Testis (tissue), 3 donors: ENCODE data around the gene ANKRD33B. TPM values are rescaled to one million over a fixed set of nuclear protein-coding genes. Genes with fewer than 3 reads are reported as not detected.
"Not testable (repeated sequence)": the region's sequence is repeated elsewhere in the genome, so short reads cannot be mapped to it uniquely, and the experiment has no call there.

ENCODE experiments used
- DNase-seq: peaks from one replicate; pipeline ENCODE4 v3.0.0-alpha.2; 2019
- H3K27ac ChIP-seq, 2 donors: fragments of 200-600 bp; sonication (generic); one replicate each; pipeline ENCODE4 v1.5.1; 2019
- H3K27me3 ChIP-seq: fragments of 200-600 bp; sonication (generic); one replicate; pipeline ENCODE4 v1.5.1; 2019
- H3K36me3 ChIP-seq: fragments of 200-600 bp; sonication (generic); one replicate; pipeline ENCODE4 v1.5.1; 2017; ENCODE audit warnings: low read depth; ENCODE audit errors: missing control alignments
- H3K4me1 ChIP-seq: fragments of 200-600 bp; sonication (generic); one replicate; pipeline ENCODE4 v1.5.1; 2019
- H3K4me3 ChIP-seq, 2 donors: fragments of 200-600 bp; sonication (generic); one replicate each; pipeline ENCODE4 v1.5.1; 2017 to 2019
- H3K9me3 ChIP-seq: fragments of 200-600 bp; sonication (generic); one replicate; pipeline ENCODE4 v1.5.1; 2017
- POLR2A ChIP-seq: fragments of 450-650 bp; IDR thresholded peaks from one replicate; pipeline ENCODE4 v1.6.1; 2017; ENCODE audit warnings: antibody characterized with exemption, mild to moderate bottlenecking, moderate library complexity
- WGBS, 2 donors: methylation state at CpG; one replicate each; pipeline ENCODE4 v1.1.5; 2018; 5-methylcytosine and 5-hydroxymethylcytosine counted together
- intact Hi-C: fragments of 100-400 bp; cut with DNase I; formaldehyde crosslinking; loops from one replicate; pipeline ENCODE4 v1.15.1; 2023; ENCODE audit warnings: low total_unique reads
- polyA plus RNA-seq: library from polyadenylated mRNA; stranded (reverse); fragments of 350-450 nt; fragmentation: Illumina TruSeq; extraction: RNeasy Lipid Tissue Mini Kit (QIAGEN cat#74804); gene quantifications from one replicate; pipeline ENCODE4 v1.2.3, GENCODE V29; 2014; ENCODE audit warnings: low read depth, low replicate concordance; ENCODE audit not compliant: insufficient read depth
- total RNA-seq, 2 donors: library from RNA; depleted of rRNA; stranded (reverse); fragments of >200 nt; gene quantifications; one replicate each; pipeline ENCODE4 v1.2.3, GENCODE V29; 2016
- TF ChIP-seq, protein P1 (sequence below), 3 experiments: fragments of 450-650 bp in 2 of 3; fragments of 200-600 bp in 1 of 3; sonication (generic) in 1 of 3; IDR thresholded peaks; one replicate each; pipeline ENCODE4 v1.5.1; 2016 to 2019; ENCODE audit warnings: antibody characterized with exemption in 3 of 3, mild to moderate bottlenecking in 2 of 3, moderate library complexity in 1 of 3

Gene ANKRD33B
- total and polyA plus RNA-seq, 3 donors from 2014 or later, result 3.7 to 5.8 (median 5.6) TPM

DNA sequence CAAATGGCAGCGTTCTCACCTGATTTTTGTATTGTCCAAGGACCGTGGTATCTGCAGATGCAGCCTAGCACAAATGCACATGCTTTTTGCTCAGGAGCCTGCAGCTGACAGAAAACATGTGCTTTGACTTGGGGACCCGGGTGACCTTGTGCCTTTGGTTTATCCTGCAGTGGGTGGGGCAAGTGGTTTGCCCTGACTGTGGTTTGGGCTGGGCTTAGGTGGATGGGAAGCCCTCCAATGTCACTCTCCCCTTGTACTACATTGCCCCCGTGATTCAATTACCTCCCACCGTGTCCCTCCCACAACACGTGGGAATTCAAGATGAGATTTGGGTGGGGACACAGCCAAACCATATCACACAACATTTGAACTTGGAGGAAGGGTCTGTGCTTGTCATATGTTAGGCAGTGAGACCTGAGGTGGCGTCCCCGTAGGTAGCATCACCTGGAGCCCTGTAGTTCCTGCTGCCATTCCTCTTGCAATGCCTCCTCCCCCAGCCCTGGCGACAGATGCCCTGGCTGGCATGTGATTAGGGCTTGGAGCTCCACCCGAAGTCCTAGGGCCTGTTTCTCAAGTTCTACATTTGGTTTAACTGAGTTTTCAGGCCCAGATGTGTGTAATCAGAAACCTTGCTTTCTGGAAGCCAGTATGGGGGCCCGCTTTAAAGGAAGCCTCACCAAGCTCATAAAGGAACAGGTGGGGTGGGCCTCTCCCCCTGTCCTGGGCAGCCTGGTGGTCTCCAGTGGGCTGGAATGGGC is 2.1 kb downstream of the ANKRD33B start:
- Histone ChIP-seq H3K4me1 (peaks cover 13% of the 10 kb centered on the region), H3K36me3 (no peaks in the 10 kb centered on the region), H3K27me3 (no peaks in the 10 kb centered on the region), H3K4me3 (no peak overlapping the region), H3K9me3 (no peaks in the 10 kb centered on the region), H3K27ac (no peak overlapping the region)
- WGBS, 2 donors, result 50 to 58% methylated on average over 10 to 11 of the region's 11 CpGs
- DNase-seq, result no peak
- intact Hi-C loops, result no loop called here
- TF ChIP-seq POLR2A, result no peak

DNA sequence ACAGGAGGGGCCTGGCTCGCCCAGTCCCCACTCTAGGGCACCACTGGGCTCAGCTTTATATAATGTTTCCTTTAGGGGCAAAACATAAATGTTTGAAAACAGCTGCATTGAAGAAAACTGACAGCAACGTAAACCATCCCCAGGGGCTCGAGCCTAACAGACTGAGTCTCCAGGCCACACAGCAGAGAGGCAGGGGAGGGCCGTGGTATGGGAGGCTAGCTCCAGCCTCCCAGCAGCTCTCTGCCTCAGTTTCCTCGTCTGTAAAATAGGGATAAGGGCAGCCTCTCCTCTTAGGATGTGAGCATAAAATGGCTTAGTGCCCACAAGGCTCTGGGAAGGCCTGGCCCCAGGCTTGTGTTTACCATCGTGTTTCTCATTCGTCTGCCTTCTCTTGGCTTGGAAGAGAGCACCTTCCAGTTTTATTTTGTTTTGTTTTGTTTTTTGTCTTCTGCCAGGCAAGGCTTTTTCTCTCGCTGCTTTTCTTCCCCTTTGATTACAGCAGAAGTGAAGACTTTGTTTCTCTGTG is 2.7 kb downstream of the ANKRD33B start:
- no peak overlapping the region for H3K4me3 ChIP-seq
- no peak overlapping the region for H3K27ac ChIP-seq
- WGBS, 2 donors, result 69 to 78% methylated on average over 8 of the region's 8 CpGs
- no peaks in the 10 kb centered on the region for H3K27me3 ChIP-seq
- TF ChIP-seq POLR2A, result no peak
- intact Hi-C loops, result no loop called here
- H3K4me1 ChIP-seq, result peaks cover 13% of the 10 kb centered on the region
- no peak for DNase-seq
- H3K9me3 ChIP-seq, result no peaks in the 10 kb centered on the region
- H3K36me3 ChIP-seq, result no peaks in the 10 kb centered on the region

DNA sequence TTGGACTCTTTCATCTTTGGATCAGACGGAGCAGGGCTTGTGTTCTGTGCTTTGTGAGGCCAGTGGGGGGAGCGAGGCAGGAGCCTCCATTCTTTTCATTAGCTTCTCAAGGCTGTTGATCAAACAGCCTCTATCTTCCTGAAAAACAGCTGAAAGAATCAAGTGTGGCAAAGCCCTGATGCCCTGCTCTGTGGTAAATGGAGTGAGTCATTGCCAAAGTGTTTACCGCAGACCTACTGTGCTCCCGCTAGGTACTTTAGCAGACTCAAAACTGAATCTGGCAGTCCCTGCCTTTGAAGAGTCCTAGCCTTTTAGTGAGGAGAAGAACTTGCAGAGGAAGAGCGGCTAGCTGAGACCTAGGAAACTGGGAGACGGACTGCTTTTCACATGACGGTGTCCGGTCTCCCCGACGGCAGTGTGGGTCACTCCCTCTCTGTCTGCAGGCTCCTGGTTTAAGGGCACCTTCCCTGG is 3.3 kb downstream of the ANKRD33B start:
- Histone ChIP-seq H3K27ac (no peak overlapping the region), H3K36me3 (no peaks in the 10 kb centered on the region), H3K4me1 (peaks cover 13% of the 10 kb centered on the region), H3K9me3 (no peaks in the 10 kb centered on the region), H3K4me3 (no peak overlapping the region), H3K27me3 (no peaks in the 10 kb centered on the region)
- DNase-seq, result no peak
- TF ChIP-seq POLR2A, result no peak
- TF ChIP-seq, protein P1, sequence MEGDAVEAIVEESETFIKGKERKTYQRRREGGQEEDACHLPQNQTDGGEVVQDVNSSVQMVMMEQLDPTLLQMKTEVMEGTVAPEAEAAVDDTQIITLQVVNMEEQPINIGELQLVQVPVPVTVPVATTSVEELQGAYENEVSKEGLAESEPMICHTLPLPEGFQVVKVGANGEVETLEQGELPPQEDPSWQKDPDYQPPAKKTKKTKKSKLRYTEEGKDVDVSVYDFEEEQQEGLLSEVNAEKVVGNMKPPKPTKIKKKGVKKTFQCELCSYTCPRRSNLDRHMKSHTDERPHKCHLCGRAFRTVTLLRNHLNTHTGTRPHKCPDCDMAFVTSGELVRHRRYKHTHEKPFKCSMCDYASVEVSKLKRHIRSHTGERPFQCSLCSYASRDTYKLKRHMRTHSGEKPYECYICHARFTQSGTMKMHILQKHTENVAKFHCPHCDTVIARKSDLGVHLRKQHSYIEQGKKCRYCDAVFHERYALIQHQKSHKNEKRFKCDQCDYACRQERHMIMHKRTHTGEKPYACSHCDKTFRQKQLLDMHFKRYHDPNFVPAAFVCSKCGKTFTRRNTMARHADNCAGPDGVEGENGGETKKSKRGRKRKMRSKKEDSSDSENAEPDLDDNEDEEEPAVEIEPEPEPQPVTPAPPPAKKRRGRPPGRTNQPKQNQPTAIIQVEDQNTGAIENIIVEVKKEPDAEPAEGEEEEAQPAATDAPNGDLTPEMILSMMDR (IDR thresholded peaks at IDR 0.05), result no peak
- intact Hi-C loops, result no loop called here
- WGBS, 2 donors, result 74 to 78% methylated on average over 10 of the region's 10 CpGs

DNA sequence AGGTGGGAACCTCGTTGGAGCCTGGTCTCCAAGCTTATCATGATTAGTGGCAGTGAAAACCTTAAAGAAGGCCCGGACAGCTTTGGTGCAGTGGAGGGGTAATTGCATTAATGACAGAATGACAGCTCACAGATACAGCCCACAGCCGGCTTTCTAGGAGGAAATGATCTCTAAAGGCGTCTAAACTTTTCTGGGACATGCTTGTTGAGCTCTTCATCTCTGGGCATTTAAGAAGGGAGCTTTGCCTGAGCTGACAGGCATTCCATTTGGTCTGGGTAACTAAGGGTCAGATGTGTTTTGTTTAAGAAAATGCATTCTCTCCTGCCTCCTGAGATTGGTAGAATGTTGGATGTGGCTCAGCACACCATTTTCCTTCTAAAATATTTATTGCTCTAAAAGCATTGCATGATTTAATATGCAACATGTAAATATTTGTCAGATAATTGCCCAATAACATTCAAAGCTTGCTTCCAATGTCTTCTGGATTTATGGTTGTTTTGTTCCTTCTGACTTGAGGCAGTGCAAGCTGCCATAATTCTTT is 4.0 kb downstream of the ANKRD33B start:
- intact Hi-C loops, result no loop called here
- no peak overlapping the region for H3K4me3 ChIP-seq
- no peak for DNase-seq

DNA sequence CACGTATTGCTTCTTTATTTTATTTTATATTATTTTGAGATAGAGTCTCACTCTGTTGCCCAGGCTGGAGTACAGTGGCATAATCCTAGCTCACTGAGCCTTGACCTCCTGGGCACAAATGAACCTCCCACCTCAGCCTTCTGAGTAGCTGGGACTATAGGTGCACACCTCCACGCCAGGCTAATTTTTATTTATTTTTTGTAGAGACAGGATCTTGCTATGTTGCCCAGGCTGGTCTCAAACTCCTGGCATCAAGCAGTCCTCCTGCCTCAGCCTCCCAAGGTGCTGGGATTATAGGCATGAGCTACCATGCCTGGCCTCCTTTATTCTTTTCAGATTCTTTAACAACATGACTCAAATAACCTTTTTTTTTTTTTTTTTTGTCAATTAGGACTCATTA is 6.7 kb downstream of the ANKRD33B start:
- H3K9me3 ChIP-seq, H3K36me3 ChIP-seq, H3K27ac ChIP-seq, intact Hi-C loops, H3K4me3 ChIP-seq, DNase-seq, H3K27me3 ChIP-seq, H3K4me1 ChIP-seq: not testable (repeated sequence)
- WGBS, 2 donors, result 89 to 95% methylated on average over 2 of the region's 2 CpGs

More for the DNA sequence above, 4.0 kb downstream of the ANKRD33B start:
- Histone ChIP-seq H3K36me3 (no peaks in the 10 kb centered on the region), H3K27me3 (no peaks in the 10 kb centered on the region), H3K4me1 (peaks cover 10% of the 10 kb centered on the region), H3K27ac (no peak overlapping the region), H3K9me3 (no peaks in the 10 kb centered on the region)
- TF ChIP-seq, protein P1 (IDR thresholded peaks at IDR 0.05), result no peak
- no peak for TF ChIP-seq POLR2A
- WGBS, 2 donors, result 71 to 72% methylated on average over 4 of the region's 4 CpGs

DNA sequence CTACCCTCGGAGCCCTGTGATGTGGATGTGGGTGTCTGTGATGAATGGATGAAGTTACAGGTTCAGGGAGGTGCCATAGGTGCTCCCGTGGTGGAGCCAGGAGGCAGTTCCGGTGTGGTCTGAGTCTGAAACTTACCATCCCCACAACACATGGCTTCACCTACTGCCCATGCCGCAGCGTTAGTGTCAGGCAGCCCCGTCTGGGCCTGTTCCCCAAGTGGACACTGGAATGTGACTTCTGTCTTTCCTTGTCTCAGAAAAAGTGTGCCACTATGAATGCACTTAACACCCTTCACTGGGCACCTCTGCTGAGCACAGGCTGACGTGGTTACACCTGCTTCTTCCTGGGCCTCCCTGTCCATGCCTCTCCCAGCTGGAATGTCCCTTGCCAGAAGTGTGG is 8.6 kb downstream of the ANKRD33B start:
- no peak for TF ChIP-seq POLR2A
- TF ChIP-seq, protein P1 (IDR thresholded peaks at IDR 0.05), result no peak
- 82 to 86% methylated on average over 7 of the region's 7 CpGs for WGBS, 2 donors
- intact Hi-C loops, result no loop called here
- no peaks in the 10 kb centered on the region for H3K27me3 ChIP-seq
- H3K9me3 ChIP-seq, result no peaks in the 10 kb centered on the region
- no peaks in the 10 kb centered on the region for H3K36me3 ChIP-seq
- H3K4me1 ChIP-seq, result no peaks in the 10 kb centered on the region
- no peak overlapping the region for H3K27ac ChIP-seq
- DNase-seq, result no peak
- H3K4me3 ChIP-seq, result no peak overlapping the region
